Left lung (tissue), 10 donors: ENCODE measurements around the gene TNK2. TPM values are rescaled to one million over a fixed set of nuclear protein-coding genes. Genes with fewer than 3 reads are reported as not detected.

ENCODE experiments used
- ATAC-seq: fragments of 200-7000 bp; cut with Tn5 transposase; one replicate; pipeline ENCODE4 v1.9.1; 2020; ENCODE audit warnings: moderate library complexity
- DNase-seq, 4 donors: peaks; one replicate each; pipeline ENCODE4 v3.0.0-alpha.2; 2013 to 2020
- H3K27ac ChIP-seq, 2 donors: fragments of 200-600 bp; sonication (generic) in 1 of 2; one replicate each; pipeline versions ENCODE4 v1.5.0 to v1.8.0; 2020 to 2021
- H3K27me3 ChIP-seq, 2 donors: fragments of 200-600 bp; sonication (generic) in 1 of 2; one replicate each; pipeline versions ENCODE4 v1.5.0 to v1.8.0; 2020 to 2021
- H3K36me3 ChIP-seq, 2 donors: fragments of 200-600 bp; sonication (generic) in 1 of 2; one replicate each; pipeline versions ENCODE4 v1.5.0 to v1.8.0; 2020 to 2021
- H3K4me1 ChIP-seq, 2 donors: fragments of 200-600 bp; one replicate each; pipeline ENCODE4 v1.8.0; 2021
- H3K4me3 ChIP-seq, 2 donors: fragments of 200-600 bp; sonication (generic) in 1 of 2; one replicate each; pipeline versions ENCODE4 v1.5.0 to v1.8.0; 2020 to 2021; ENCODE audit warnings: mild to moderate bottlenecking in 1 of 2
- H3K9me3 ChIP-seq, 2 donors: fragments of 200-600 bp; sonication (generic) in 1 of 2; one replicate each; pipeline versions ENCODE4 v1.5.0 to v1.8.0; 2020 to 2021
- CTCF ChIP-seq, 2 donors: fragments of 200-600 bp; sonication (generic) in 1 of 2; IDR thresholded peaks; one replicate each; pipeline versions ENCODE4 v1.5.0 to v1.8.0; 2021; ENCODE audit warnings: antibody characterized with exemption in 2 of 2
- intact Hi-C, 2 donors: fragments of 100-400 bp; cut with DNase I; formaldehyde crosslinking; loops; one replicate each; pipeline versions ENCODE4 v1.11.2 to v1.14.2; 2022
- polyA plus RNA-seq, 6 donors: library from polyadenylated mRNA; unstranded; fragments of 120-200 nt; gene quantifications; one replicate each; pipeline ENCODE4 v1.2.1, GENCODE V29; 2013; ENCODE audit not compliant: insufficient read length in 6 of 6
- total RNA-seq, 2 donors: library from RNA; stranded (reverse); fragmentation: NEBNext Ultra II Directional; extraction: Animal tissue kit (Norgen Biotek cat#: 25700); gene quantifications; one replicate each; pipeline ENCODE4 v1.2.1, GENCODE V29; 2021
- donor health status: DM: no; HTN: yes; CAD: no.
- donor health status: DM: no; HTN: no; CAD: no.

TNK2 gene
- total and polyA plus RNA-seq, 8 donors = 49.7 to 75.7 (median 58.2) TPM

GRCh38 chr3:195870937-195871336 is 37.4 kb downstream of the TNK2 start:
- Histone ChIP-seq H3K9me3 (no peaks in the 10 kb centered on the region), H3K4me1 (no peaks in the 10 kb centered on the region), H3K36me3 (peaks cover 0 to 92% of the 10 kb centered on the region in 2 donors), H3K27me3 (no peaks in the 10 kb centered on the region), H3K27ac (no peak overlapping the region), H3K4me3 (no peak overlapping the region)
- DNase-seq = no peak
- intact Hi-C loops = no loop called here
- no peak for TF ChIP-seq CTCF (IDR thresholded peaks at IDR 0.05)
- ATAC-seq = no peak

- no peak overlapping the region for H3K4me3 ChIP-seq
- H3K4me1 ChIP-seq = no peaks in the 10 kb centered on the region
- TF ChIP-seq CTCF (IDR thresholded peaks at IDR 0.05) = no peak
- peaks cover 0 to 92% of the 10 kb centered on the region in 2 donors for H3K36me3 ChIP-seq
- ATAC-seq (no peak), DNase-seq (peak in 1 of 4 donors; percentile 62)
- H3K27me3 ChIP-seq = no peaks in the 10 kb centered on the region
- intact Hi-C loops = no loop called here
- no peaks in the 10 kb centered on the region for H3K9me3 ChIP-seq
- H3K27ac ChIP-seq = no peak overlapping the region
These were observed 37.9 kb downstream of the TNK2 start for GRCh38 chr3:195870442-195870841.

GRCh38 chr3:195869413-195870001 is 38.8 kb downstream of the TNK2 start:
- H3K4me3 ChIP-seq = no peak overlapping the region
- DNase-seq (peak in 1 of 4 donors; percentile 55), ATAC-seq (no peak)
- no peak overlapping the region for H3K27ac ChIP-seq
- H3K9me3 ChIP-seq = no peaks in the 10 kb centered on the region
- H3K27me3 ChIP-seq = no peaks in the 10 kb centered on the region
- TF ChIP-seq CTCF (IDR thresholded peaks at IDR 0.05) = no peak
- H3K36me3 ChIP-seq = peaks cover 0 to 91% of the 10 kb centered on the region in 2 donors
- H3K4me1 ChIP-seq = no peaks in the 10 kb centered on the region
- intact Hi-C loops = no loop called here

- DNase-seq (peak in 1 of 4 donors; percentile 75), ATAC-seq (no peak)
- intact Hi-C loops = no loop called here
- Histone ChIP-seq H3K4me3 (no peak overlapping the region), H3K27me3 (no peaks in the 10 kb centered on the region), H3K9me3 (no peaks in the 10 kb centered on the region), H3K4me1 (no peaks in the 10 kb centered on the region), H3K27ac (no peak overlapping the region), H3K36me3 (peaks cover 0 to 90% of the 10 kb centered on the region in 2 donors)
- TF ChIP-seq CTCF (IDR thresholded peaks at IDR 0.05) = no peak
These were observed 39.4 kb downstream of the TNK2 start for GRCh38 chr3:195868866-195869412.

GRCh38 chr3:195868336-195868865 is 40.0 kb downstream of the TNK2 start:
- H3K4me1 ChIP-seq = peaks cover 0 to 5% of the 10 kb centered on the region in 2 donors
- peaks cover 0 to 90% of the 10 kb centered on the region in 2 donors for H3K36me3 ChIP-seq
- intact Hi-C loops = no loop called here
- no peaks in the 10 kb centered on the region for H3K9me3 ChIP-seq
- H3K4me3 ChIP-seq = no peak overlapping the region
- no peak for TF ChIP-seq CTCF (IDR thresholded peaks at IDR 0.05)
- H3K27ac ChIP-seq = no peak overlapping the region
- H3K27me3 ChIP-seq = no peaks in the 10 kb centered on the region
- ATAC-seq = no peak
- DNase-seq = peak in 1 of 4 donors; percentile 80
